Erythroblast (primary cell): ENCODE results near the gene SIK3.

Experiments
- GATA1 ChIP-seq: IDR thresholded peaks from 2 replicates; pipeline ENCODE4 v1.6.1; 2011; ENCODE audit warnings: low read depth, mild to moderate bottlenecking, control low read depth, low read length, moderate library complexity
- POLR2A ChIP-seq: IDR thresholded peaks from 2 replicates; pipeline ENCODE4 v1.6.1; 2011; ENCODE audit warnings: mild to moderate bottlenecking, low read length

- TF ChIP-seq POLR2A (no peak), GATA1 (no peak)
Observed at GRCh38 chr11:117010808-117011540, 87.3 kb downstream of the SIK3 start.
